ENCODE results near the gene TMEM240.
"Not testable (repeated sequence)": the region's sequence is repeated elsewhere in the genome, so short reads cannot be mapped to it uniquely, and the experiment has no call there.

- not testable (repeated sequence) for TF ChIP-seq POLR2A (IDR thresholded peaks at IDR 0.05; ENCODE audit: low read depth, low read length); POLR2AphosphoS5 (IDR thresholded peaks at IDR 0.05; ENCODE audit: low read depth, low read length); TAF1 (IDR thresholded peaks at IDR 0.05; ENCODE audit: borderline replicate concordance, low read depth, low read length)
Measured at GRCh38 chr1:1504777-1505365, 35.6 kb downstream of the TMEM240 start.

Data from GM12892 (cell line).